GM12872 (cell line): ENCODE measurements around the gene ZRANB3.

ENCODE experiments used
- TF ChIP-seq, protein P1 (sequence below): IDR thresholded peaks from 3 replicates; pipeline ENCODE4 v1.5.1; 2011; ENCODE audit warnings: low read depth, mild to moderate bottlenecking, low read length, moderate library complexity; ENCODE audit not compliant: insufficient read depth

ZRANB3 gene

DNA sequence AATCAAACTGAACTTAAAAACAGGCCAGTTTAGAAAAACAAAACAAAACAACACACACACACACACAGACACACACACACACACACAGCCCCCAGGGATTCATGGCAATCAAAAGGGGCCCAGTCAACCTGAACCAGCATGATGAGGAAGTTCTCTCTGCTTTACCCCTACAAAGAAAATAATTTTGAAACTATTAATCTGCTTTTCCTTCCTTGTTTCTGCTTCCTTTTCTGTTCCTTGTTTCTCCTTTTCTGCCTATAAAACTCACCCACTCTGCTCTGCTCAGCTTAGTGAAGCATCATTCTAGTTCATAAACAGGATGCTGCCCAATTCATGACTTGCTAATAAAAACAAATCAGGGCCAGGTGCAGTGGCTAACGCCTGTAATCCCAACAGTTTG lies 275.8 kb downstream of the ZRANB3 start:
- TF ChIP-seq, protein P1, sequence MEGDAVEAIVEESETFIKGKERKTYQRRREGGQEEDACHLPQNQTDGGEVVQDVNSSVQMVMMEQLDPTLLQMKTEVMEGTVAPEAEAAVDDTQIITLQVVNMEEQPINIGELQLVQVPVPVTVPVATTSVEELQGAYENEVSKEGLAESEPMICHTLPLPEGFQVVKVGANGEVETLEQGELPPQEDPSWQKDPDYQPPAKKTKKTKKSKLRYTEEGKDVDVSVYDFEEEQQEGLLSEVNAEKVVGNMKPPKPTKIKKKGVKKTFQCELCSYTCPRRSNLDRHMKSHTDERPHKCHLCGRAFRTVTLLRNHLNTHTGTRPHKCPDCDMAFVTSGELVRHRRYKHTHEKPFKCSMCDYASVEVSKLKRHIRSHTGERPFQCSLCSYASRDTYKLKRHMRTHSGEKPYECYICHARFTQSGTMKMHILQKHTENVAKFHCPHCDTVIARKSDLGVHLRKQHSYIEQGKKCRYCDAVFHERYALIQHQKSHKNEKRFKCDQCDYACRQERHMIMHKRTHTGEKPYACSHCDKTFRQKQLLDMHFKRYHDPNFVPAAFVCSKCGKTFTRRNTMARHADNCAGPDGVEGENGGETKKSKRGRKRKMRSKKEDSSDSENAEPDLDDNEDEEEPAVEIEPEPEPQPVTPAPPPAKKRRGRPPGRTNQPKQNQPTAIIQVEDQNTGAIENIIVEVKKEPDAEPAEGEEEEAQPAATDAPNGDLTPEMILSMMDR: no peak

- TF ChIP-seq, protein P1: no peak
Observed at GRCh38 chr2:135252805-135253458, 278.1 kb downstream of the ZRANB3 start.

DNA sequence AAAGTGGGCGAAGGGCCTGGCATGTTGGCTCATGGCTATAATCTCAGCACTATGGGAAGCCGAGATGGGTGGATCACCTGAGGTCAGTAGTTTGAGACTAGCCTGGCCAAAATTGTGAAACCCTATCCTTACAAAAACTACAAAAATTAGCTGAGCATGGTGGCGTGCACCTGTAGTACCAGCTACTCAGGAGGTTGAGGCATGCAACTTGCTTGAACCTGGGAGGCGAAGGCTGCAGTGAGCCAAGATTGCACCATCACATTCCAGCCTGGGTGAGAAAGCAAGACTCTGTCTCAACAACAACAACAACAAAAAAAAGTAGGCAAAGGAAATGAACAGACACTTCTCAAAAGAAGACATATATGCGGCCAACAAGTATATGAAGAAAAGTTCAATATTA lies 282.4 kb downstream of the ZRANB3 start:
- TF ChIP-seq, protein P1: no peak

DNA sequence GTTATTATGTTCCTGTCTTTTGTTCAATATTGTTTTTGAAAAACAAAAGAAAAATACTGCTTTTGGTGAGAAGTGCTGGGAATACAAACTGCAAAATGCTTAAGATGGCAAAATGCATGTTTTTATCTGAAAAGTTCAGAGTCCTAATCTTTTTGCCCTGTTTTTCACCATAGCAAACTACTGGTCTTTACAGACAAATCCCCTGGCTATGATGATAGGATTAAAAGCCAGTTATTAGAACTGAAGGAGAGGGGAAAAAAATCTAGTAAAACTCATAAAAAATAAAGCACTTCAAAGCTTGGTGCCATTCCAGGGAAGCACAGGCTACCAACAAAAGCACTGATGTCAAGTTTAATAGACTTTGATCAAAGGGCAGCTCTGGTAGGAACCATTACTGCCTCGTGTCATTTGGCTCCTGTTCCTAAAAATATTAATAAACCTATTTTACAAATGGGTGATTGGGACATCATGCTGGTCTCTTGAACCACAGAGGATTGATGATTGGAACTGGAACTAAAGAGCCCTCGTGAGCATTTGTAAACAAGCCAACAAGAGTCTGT lies 284.2 kb downstream of the ZRANB3 start:
- TF ChIP-seq, protein P1: no peak

- TF ChIP-seq, protein P1: no peak
Observed at GRCh38 chr2:135245071-135245470, 285.9 kb downstream of the ZRANB3 start.

- TF ChIP-seq, protein P1: no peak
Observed at GRCh38 chr2:135238651-135239050, 292.4 kb downstream of the ZRANB3 start.

DNA sequence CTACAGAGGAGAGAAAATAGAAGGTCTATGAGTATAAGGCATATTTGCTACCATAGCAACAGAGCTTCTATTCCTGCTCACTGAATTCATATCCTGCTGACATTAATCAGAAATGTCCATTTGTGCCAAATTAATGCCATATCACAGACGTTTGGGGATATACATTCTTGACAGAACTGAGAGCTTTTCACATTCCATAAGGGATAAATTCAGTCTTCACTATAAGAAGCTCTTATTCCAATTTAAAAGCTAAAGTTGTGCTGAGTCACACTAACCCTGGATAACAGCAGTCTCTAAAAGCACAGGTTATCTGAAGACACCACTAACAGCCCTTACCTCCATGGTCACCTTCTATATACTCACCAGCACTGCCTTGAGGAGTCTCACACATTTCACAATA lies 300.9 kb downstream of the ZRANB3 start:
- TF ChIP-seq, protein P1: no peak
